ENCODE measurements around the gene SORL1-AS1.

SORL1-AS1 gene

DNA sequence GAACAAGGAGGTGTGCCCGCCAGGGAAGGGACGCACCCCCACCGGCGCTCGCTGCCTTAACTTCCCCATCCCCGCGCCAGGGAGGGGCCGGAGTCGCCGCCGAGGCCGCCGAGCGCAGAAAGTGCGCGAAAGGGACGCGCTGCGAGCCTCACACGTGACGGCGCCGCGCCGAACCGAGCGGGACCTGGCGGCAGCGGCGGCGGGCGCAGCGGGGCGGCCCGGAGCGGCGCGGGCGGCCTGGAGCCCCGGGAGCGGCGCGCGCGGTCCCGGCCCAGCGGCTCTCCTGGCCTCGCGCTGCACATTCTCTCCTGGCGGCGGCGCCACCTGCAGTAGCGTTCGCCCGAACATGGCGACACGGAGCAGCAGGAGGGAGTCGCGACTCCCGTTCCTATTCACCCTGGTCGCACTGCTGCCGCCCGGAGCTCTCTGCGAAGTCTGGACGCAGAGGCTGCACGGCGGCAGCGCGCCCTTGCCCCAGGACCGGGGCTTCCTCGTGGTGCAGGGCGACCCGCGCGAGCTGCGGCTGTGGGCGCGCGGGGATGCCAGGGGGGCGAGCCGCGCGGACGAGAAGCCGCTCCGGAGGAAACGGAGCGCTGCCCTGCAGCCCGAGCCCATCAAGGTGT lies 670 bp downstream of the SORL1-AS1 start, which contains the start of gene SORL1:
TSS of gene SORL1 (plus strand) at position 329 of the 623 bp plus-strand sequence. CDS start at position 347, 18 bp downstream.
- no peak for DNase-seq (ENCODE audit: low read depth in 2 of 2)

DNA sequence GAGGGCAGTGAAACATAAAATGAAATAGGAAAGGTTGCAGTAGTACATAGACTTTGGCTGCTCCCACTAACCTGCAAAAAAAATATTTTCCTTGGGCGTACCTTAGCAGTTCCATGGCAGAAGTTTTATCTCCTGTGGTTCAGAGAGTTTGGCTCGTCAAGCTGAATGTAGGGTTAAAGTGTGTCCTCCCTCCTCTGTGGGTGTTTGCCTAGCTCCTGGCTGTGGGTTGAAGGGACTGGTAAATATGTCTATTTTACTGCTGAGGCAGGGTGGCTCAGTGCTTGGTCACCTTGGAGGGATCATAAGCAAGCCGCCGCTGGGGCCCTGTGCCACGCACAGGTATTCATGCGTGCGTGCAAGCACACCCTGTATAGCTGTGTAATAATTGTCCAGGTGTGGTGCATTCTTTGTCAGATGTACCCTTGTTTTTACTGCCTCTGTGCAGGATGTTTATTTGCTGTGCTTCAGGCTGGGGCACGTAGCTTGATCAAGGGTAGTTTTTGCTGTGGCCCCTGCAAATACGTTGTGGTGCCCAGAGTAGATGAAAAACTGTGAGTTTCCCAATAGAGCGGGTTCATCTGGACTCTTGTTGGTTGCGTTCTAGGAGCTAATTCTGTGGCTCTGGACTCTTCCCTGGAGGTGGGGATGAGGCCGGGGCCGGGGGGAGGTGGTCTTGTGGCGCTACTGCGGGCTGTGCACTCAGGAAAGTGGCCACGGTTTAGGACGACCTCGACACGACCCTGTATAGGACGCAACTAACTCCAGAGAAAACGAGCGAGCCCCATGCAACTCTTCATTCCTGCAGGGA lies 1.4 kb downstream of the SORL1-AS1 start:
- no peak for DNase-seq (ENCODE audit: low read depth in 2 of 2)

DNA sequence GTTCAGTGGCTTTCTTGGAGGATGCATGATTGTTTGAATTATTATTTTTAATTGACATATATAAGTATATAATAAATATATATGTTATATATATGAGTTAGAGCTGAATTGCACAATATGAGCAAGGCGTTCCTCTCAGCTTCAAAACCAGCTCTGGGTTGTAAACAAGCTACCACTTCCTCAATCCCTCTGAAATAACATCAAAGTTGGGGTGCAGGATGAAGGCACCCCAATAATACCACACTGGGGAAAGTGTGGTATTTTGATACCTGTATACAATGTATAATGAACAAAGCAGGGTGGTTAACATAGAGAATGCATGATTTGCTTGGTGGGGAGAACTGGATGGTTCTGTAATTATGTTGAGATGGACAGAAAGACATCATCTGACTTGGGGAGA lies 2.4 kb downstream of the SORL1-AS1 start:
- DNase-seq (ENCODE audit: low read depth in 2 of 2) = no peak

DNA sequence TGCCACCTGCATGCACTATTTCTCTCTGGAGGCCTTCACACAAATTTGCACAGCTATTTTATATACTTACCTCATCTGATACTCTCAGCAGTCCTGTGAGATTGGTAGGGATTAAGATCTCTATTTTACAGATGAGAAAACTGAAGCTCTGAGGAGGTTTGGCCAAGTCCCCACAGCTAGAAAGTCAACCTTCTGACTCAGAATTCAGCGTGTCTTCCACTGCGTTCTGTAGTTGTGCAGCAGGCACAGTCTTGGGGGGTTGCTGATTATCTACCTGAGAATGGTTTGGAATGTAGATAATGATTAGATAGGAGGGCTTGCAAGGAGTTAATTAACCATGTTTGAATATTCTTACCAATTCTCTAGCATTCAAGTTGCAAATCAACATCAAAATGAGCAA lies 3.1 kb downstream of the SORL1-AS1 start:
- no peak for DNase-seq (ENCODE audit: low read depth in 2 of 2)

- no peak for DNase-seq (ENCODE audit: low read depth in 2 of 2)
Observed at GRCh38 chr11:121449123-121449522, 3.6 kb downstream of the SORL1-AS1 start.

DNA sequence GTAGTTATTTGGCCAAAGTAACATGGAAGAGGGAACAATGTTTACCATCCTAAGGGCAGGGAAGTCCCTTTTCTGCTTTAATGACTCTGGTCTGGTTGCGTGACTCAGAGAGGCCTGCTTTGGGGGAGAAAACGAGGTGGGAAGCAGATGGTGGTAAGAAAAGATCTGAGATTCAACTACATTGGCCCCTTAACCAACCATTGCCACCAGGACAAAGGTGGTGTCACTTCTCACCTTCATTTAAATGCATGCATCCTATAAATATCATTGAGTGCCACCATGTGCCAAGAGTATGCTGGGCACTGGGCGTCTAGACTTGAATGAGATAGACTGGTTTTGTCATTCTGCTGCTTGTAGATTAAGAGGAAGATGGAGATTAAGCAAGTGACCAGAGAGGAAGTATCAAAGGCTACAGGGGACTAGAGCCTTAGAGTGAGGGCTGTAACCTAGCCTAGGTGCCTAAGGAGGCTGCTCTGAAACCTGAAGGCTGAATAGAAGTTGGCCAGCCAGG lies 4.3 kb downstream of the SORL1-AS1 start:
- no peak for DNase-seq (ENCODE audit: low read depth in 2 of 2)

GRCh38 chr11:121448011-121448410 lies 4.8 kb downstream of the SORL1-AS1 start:
- DNase-seq (ENCODE audit: low read depth in 2 of 2) = no peak

DNA sequence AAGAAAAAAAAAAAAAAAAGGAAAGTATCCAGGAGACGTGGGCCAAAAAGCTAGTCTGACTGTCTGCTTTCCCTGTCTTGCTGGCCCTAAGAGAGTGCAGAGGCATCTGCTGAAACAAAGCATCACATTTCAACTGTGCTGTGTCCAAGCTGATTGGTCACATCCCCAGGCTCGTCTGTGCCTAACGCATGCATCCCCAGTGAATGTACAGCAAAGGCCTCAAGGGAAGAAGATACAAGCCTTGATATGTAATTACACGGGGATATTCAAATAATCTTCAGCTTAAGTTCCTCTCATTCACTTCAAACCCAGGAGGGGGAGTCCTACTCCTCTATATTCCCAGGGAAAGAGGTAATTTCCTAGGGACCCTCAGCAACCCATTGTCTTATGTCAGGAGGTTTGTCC lies 6.0 kb downstream of the SORL1-AS1 start:
- DNase-seq (ENCODE audit: low read depth in 2 of 2) = peak; percentile 45 to 46

- DNase-seq (ENCODE audit: low read depth in 2 of 2) = no peak
Observed at GRCh38 chr11:121445071-121445768, 7.5 kb downstream of the SORL1-AS1 start.

DNA sequence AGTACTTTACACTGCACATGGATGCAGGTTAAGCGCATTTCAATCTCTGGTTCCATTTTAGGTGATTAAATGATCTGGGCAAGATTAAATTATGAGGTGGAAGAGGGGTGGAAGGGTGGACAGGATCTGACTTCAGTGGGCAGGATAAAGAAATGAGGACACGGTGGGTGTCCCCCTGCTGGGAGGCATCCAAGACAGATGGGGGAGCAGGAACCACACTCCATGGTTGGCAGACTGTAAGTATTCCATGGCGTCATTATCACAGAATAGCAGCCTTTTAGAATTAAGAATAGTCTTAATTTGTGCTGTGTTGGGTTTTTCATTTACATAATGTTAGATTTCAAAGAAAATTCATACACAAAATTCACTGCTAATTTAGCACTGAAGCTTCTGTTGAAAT lies 8.2 kb downstream of the SORL1-AS1 start:
- no peak for DNase-seq (ENCODE audit: low read depth in 2 of 2)

DNA sequence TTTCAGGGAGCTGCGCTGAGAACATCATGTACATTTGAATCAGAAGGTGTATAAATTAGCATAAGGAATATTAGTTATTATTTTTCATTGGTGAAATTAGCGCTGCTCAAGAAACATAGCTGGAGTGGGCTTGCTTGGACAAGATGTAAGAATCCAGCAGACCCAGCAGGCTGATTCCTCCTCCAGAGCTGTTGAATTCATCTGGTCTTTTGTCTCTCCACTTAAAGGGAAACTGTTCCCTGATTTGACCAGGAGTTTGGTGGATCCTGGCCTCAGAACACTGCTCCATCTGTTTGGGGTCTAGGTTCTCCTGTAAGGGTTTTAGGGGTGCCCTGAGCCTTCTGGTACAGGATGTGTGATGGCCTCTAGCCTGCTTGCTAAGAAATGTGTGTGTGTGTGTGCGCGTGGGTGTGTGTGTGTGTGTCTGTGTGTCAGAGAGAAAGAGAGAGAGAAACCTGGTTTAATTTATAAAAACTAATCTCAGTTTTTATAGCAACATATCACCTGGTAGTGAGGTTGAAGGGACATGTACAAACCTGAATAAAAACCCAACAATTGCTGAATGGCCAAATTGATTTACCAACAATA lies 9.0 kb downstream of the SORL1-AS1 start:
- DNase-seq (ENCODE audit: low read depth in 2 of 2) = no peak

GRCh38 chr11:121441521-121441920 lies 11.2 kb downstream of the SORL1-AS1 start:
- DNase-seq (ENCODE audit: low read depth in 2 of 2) = no peak

DNA sequence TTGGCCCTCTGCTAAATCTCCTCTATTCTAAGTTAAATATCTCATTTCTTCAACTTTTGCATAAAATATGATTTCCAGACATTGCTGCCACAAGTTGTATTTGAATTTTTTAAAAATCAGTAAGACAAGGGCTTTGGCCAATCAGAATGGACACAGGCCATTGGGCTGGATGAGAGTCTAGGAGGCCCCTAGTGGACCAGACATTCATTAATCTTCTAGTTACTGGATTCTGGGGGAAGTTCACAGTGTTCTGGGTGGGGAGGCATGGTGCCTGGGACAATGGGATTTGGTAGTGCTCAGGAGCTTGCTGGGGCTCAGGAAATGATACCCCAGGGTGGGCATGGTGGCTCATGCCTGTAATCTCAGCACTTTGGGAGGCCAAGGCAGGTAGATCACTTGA lies 13.0 kb downstream of the SORL1-AS1 start:
- no peak for DNase-seq (ENCODE audit: low read depth in 2 of 2)

GRCh38 chr11:121439337-121439736 lies 13.4 kb downstream of the SORL1-AS1 start:
- DNase-seq (ENCODE audit: low read depth in 2 of 2) = no peak

- no peak for DNase-seq (ENCODE audit: low read depth in 2 of 2)
Observed at GRCh38 chr11:121437686-121438078, 15.1 kb downstream of the SORL1-AS1 start.

GRCh38 chr11:121437018-121437685 lies 15.6 kb downstream of the SORL1-AS1 start:
- DNase-seq (ENCODE audit: low read depth in 2 of 2) = no peak

DNA sequence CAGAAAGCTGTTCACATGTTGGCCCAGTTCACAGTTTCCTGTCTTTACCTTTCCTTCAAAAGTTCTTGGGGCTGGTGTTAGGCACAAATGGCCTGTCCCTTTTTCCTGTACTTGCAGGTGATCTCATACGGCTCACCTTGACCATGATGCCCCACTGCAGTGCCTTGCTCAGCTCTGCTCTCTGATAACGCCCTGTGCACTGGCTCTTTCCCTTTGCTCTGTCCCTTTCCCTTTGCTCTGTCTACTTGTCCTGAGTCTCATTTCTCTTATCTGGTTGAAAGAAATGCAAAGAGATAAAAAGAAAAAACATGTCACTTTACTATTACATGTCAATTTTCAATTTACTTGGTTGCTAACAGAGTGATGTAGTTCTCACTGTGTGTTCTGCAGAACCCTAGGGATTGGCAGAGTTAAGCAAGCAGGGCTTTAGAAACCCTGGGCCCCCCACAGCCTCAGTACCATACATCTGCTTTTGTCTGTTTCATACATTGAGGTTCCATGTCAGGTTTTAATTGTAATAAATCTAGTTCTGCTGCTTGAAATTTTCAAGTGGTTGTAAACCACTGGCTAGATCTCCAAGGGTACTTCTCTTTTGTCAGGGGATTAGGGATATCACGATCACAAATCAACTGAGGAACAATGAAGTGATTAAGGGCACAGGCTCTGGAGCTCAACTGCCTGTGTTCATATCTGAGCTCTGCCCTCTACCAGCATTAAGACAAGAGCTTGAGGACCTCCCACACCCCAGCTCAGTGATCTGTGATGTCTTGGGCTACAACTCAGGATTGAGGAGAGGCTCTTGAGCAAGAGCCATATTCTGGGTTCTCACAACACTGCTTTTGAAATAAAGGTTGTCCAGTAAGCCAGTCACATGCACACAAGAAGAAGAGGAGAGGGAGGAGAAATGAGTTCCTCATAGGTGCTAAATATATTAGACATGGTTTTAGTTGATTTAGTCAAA lies 16.9 kb downstream of the SORL1-AS1 start:
- no peak for DNase-seq (ENCODE audit: low read depth in 2 of 2)

DNA sequence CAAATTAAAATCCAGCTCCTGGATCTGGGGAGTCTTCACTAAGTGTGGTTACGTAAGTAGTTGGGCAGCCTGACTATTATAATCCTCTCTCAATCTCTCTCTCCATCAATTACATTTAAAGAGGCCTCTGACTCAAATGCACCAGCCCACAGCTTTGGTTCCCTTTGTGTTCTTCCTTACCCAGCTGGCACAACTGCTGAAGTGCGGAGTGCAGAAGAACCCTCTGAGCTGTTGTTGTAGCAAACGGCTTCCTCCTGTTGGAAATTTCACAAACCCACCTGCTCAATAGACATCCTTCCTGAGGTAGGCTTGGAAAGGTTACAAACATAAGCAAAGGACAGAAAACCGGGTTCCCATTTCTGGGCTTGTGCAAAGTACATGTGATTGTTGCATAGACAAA lies 17.6 kb downstream of the SORL1-AS1 start:
- no peak for DNase-seq (ENCODE audit: low read depth in 2 of 2)

DNA sequence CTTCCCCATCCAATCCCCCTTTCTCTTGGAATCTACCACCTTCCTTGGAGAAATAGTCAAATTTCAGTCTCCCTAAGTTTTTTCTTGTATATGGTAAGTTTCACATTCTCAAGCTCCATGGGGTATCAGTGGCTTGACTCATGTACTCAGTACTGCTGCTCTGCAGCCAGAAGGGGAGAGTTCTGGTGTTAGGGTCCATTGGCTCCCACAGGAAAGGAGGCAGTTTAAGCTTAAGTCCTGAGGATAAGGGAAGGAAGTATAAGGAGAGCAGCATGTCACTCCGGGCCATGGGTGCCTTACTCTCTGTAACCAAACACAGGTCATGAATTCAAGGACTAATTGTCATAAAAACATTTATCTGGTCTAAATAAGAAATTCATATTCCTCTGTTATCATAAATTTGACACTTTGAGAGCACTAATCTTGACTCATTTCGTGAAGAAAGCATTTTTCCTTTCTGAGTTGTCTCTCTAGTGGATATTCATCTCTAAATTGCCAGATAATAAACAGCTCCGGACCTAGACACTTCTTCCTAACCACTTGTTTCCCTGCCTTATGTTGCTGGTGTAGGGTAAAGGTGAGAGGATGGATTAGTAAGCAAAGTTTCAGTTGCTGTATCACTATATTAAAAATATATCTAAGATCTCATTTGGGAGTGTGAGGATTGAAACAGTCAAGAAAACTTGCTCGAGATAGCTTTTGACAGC lies 20.8 kb downstream of the SORL1-AS1 start:
- DNase-seq (ENCODE audit: low read depth in 2 of 2) = no peak

- DNase-seq (ENCODE audit: low read depth in 2 of 2) = no peak
Observed at GRCh38 chr11:121429556-121429955, 23.2 kb downstream of the SORL1-AS1 start.

Measured in fibroblast of skin of left biceps (primary cell).